ENCODE data around the gene DUS3L. TPM values are rescaled to one million over a fixed set of nuclear protein-coding genes. Genes with fewer than 3 reads are reported as not detected.

Gene DUS3L
- polyA plus RNA-seq, 1 donor (not counting 4 experiments of a cell fraction or from before 2014, with no cell fraction given) = 12.0 TPM

GRCh38 chr19:5792224-5792623, 1.3 kb upstream of the DUS3L start:
- TF ChIP-seq CTCF (optimal IDR thresholded peaks at IDR 0.05 in 1 of 3, IDR thresholded peaks at IDR 0.05 in 1 of 3, conservative IDR thresholded peaks at IDR 0.05 in 1 of 3; ENCODE audit: extremely low read depth in 1 of 3, insufficient read depth in 2 of 3, low read length in 3 of 3) (no peak), EZH2 (IDR thresholded peaks at IDR 0.05; ENCODE audit: low read length) (no peak)
- H4K20me1 ChIP-seq (ENCODE audit: control insufficient read depth, extremely low read depth, insufficient read depth, low read length) = no peaks in the 10 kb centered on the region
- DNase-seq (ENCODE audit: low read depth, low spot score) (no peak), FAIRE-seq (no peak)
- no peaks in the 10 kb centered on the region for H3K9me1 ChIP-seq (ENCODE audit: control insufficient read depth, extremely low read depth, insufficient read depth, low read length)
- peaks cover 12% of the 10 kb centered on the region for H3K4me1 ChIP-seq (ENCODE audit: control insufficient read depth, extremely low read depth, insufficient read depth, low read length)
- no peak overlapping the region for H3K4me3 ChIP-seq (ENCODE audit: control insufficient read depth in 2 of 3, extremely low read depth in 1 of 3, insufficient read depth in 2 of 3, low read depth in 1 of 3, low read length in 3 of 3)
- H3K4me2 ChIP-seq (ENCODE audit: control insufficient read depth, extremely low read depth, insufficient read depth, low read depth, low read length) = no peak overlapping the region
- no peaks in the 10 kb centered on the region for H3K27me3 ChIP-seq (ENCODE audit: control insufficient read depth, extremely low read depth, insufficient read depth, low read length)
- no peaks in the 10 kb centered on the region for H3K9me3 ChIP-seq (ENCODE audit: control insufficient read depth, low read depth, low read length)
- peaks cover 10 to 21% of the 10 kb centered on the region in 2 experiments for H3K36me3 ChIP-seq (ENCODE audit: control insufficient read depth in 2 of 2, extremely low read depth in 1 of 2, insufficient read depth in 2 of 2, low read length in 2 of 2)
- H3K9ac ChIP-seq (ENCODE audit: control insufficient read depth, extremely low read depth, insufficient read depth, low read length) = no peak overlapping the region
- dilution Hi-C loops (cut with MboI; ENCODE audit: extremely low pct_ligation_motif_present, low sequenced_read_pairs) = no loop called here
- H2AFZ ChIP-seq (ENCODE audit: control insufficient read depth, low read length) = no peak overlapping the region
- peaks cover 7% of the 10 kb centered on the region for H3K79me2 ChIP-seq (ENCODE audit: control insufficient read depth, insufficient read depth, low read length)
- H3K27ac ChIP-seq (ENCODE audit: control insufficient read depth, insufficient read depth, low read length) = no peak overlapping the region

GRCh38 chr19:5789886-5790558, 941 bp downstream of the DUS3L start:
- Histone ChIP-seq H3K9ac (ENCODE audit: control insufficient read depth, extremely low read depth, insufficient read depth, low read length) (peak overlapping the region; percentile 96), H3K36me3 (ENCODE audit: control insufficient read depth in 2 of 2, extremely low read depth in 1 of 2, insufficient read depth in 2 of 2, low read length in 2 of 2) (peaks cover 18 to 41% of the 10 kb centered on the region in 2 experiments), H3K4me2 (ENCODE audit: control insufficient read depth, extremely low read depth, insufficient read depth, low read depth, low read length) (peak overlapping the region; percentile 92), H3K9me1 (ENCODE audit: control insufficient read depth, extremely low read depth, insufficient read depth, low read length) (no peaks in the 10 kb centered on the region), H3K27ac (ENCODE audit: control insufficient read depth, insufficient read depth, low read length) (peak overlapping the region; percentile 97), H3K4me3 (ENCODE audit: control insufficient read depth in 2 of 3, extremely low read depth in 1 of 3, insufficient read depth in 2 of 3, low read depth in 1 of 3, low read length in 3 of 3) (peak overlapping the region; percentile 72 to 82 (median 75)), H4K20me1 (ENCODE audit: control insufficient read depth, extremely low read depth, insufficient read depth, low read length) (no peaks in the 10 kb centered on the region), H3K79me2 (ENCODE audit: control insufficient read depth, insufficient read depth, low read length) (peaks cover 7% of the 10 kb centered on the region), H3K9me3 (ENCODE audit: control insufficient read depth, low read depth, low read length) (no peaks in the 10 kb centered on the region), H3K27me3 (ENCODE audit: control insufficient read depth, extremely low read depth, insufficient read depth, low read length) (no peaks in the 10 kb centered on the region), H2AFZ (ENCODE audit: control insufficient read depth, low read length) (peak overlapping the region; percentile 66), H3K4me1 (ENCODE audit: control insufficient read depth, extremely low read depth, insufficient read depth, low read length) (peaks cover 12% of the 10 kb centered on the region)
- DNase-seq (ENCODE audit: low read depth, low spot score) = peak; percentile 50
- dilution Hi-C loops (cut with MboI; ENCODE audit: extremely low pct_ligation_motif_present, low sequenced_read_pairs) = no loop called here
- FAIRE-seq = peak; percentile 91
- TF ChIP-seq EZH2 (IDR thresholded peaks at IDR 0.05; ENCODE audit: low read length) = no peak
- TF ChIP-seq CTCF (optimal IDR thresholded peaks at IDR 0.05 in 1 of 3, IDR thresholded peaks at IDR 0.05 in 1 of 3, conservative IDR thresholded peaks at IDR 0.05 in 1 of 3; ENCODE audit: extremely low read depth in 1 of 3, insufficient read depth in 2 of 3, low read length in 3 of 3) = no peak
